H1 (cell line): ENCODE results near the gene ACO1. TPM values are rescaled to one million over a fixed set of nuclear protein-coding genes. Genes with fewer than 3 reads are reported as not detected.

ENCODE experiments used
- CHD2 ChIP-seq: IDR thresholded peaks from 2 replicates; pipeline ENCODE4 v1.6.1; 2012; ENCODE audit warnings: low read length, improper control_type of control experiment
- CTBP2 ChIP-seq: IDR thresholded peaks from 2 replicates; pipeline ENCODE4 v1.7.0; 2011; ENCODE audit warnings: borderline replicate concordance, mild to moderate bottlenecking, moderate library complexity, mixed read lengths, low read length; ENCODE audit not compliant: insufficient read depth, insufficient read length
- GABPA ChIP-seq: IDR thresholded peaks from 2 replicates; pipeline ENCODE4 v1.6.1; 2011; ENCODE audit warnings: mild to moderate bottlenecking, low read length, moderate library complexity, borderline replicate concordance; ENCODE audit not compliant: insufficient read depth
- HDAC6 ChIP-seq: IDR thresholded peaks from one replicate; pipeline ENCODE4 v1.7.1; 2012; ENCODE audit warnings: low read depth, mild to moderate bottlenecking, inconsistent platforms, low read length, moderate library complexity
- KDM5A ChIP-seq: fragments of 200-600 bp; IDR thresholded peaks from 2 replicates; pipeline ENCODE4 v1.7.1; 2012; ENCODE audit warnings: mild to moderate bottlenecking, low read length, inconsistent platforms, mixed read lengths
- MAX ChIP-seq: IDR thresholded peaks from 2 replicates; pipeline ENCODE4 v1.6.1; 2012; ENCODE audit warnings: inconsistent platforms
- SIRT6 ChIP-seq: IDR thresholded peaks from one replicate; pipeline ENCODE4 v1.7.1; 2012; ENCODE audit warnings: low read length, inconsistent platforms
- polyA plus RNA-seq, 7 experiments: library from polyadenylated mRNA; depleted of rRNA in 3 of 7; stranded (reverse) in 5 of 7; unstranded in 2 of 7; fragments of >200 nt in 5 of 7; fragments of 200-250 nt in 2 of 7; gene quantifications; 1 replicate in 5 of 7; 2 replicates in 1 of 7; 4 replicates in 1 of 7; pipeline versions ENCODE4 v1.2.1 to v1.2.3, GENCODE V29; 2011 to 2013; ENCODE audit warnings: missing spikeins in 2 of 7, mixed read lengths in 2 of 7
- total RNA-seq: library from RNA; stranded (reverse); fragmentation: NEBNext Ultra II Directional; extraction: Animal tissue kit (Norgen Biotek cat#: 25700); gene quantifications from 2 replicates; pipeline ENCODE4 v1.2.1, GENCODE V29; 2021

Gene ACO1
- total and polyA plus RNA-seq, 2 of the 8 experiments (the other 6 are each of a cell fraction or from before 2014, with no cell fraction given), result 39.3 to 49.8 TPM

DNA sequence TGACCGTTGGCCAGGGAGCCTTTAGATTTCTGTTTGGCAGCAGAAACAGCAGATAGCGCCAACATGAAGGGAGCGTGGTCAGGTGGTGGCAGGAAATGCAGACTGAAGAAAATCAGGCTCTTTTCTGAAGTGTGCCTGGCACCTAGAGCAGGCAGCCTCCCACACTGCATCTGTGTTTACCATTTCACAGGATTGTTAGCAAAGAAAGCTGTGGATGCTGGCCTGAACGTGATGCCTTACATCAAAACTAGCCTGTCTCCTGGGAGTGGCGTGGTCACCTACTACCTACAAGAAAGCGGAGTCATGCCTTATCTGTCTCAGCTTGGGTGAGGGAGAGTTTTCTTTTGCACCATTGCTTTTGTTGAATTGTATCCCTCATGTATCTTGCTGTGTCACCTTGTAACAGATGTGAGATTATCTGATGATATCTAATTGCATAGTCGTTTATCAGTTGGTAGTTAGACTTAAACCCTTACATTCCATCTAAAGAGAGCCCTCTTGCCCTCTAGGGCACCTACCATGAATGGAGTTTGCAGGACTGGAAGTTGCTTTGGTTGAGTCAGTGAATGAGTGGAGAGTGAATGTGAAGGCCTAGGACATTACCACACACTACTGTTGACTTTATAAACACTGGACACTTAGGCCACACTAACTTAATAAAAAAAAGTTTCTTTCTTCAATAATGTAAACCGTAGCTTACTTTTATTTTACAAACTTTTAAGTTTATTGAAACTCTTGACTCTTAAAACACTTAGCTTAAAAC lies 42.8 kb downstream of the ACO1 start (continued):
- TF ChIP-seq CHD2 (no peak), CTBP2 (no peak), HDAC6 (no peak), SIRT6 (no peak), KDM5A (no peak), MAX (no peak), GABPA (no peak)
